Astrocyte of the spinal cord (primary cell): ENCODE measurements around the gene MTHFD2L.

Experiments used
- DNase-seq: peaks from one replicate; pipeline ENCODE4 v3.0.0; 2011; ENCODE audit warnings: low read depth, low spot score
- H3K4me3 ChIP-seq: 2 replicates; pipeline ENCODE4 v1.5.1; 2011; ENCODE audit warnings: low read depth, mild to moderate bottlenecking, low read length, moderate library complexity
- in situ Hi-C: cut with HindIII; loops from 2 replicates; pipeline ENCODE4 v1.10.0; 2017; ENCODE audit warnings: low sequenced_read_pairs
- TF ChIP-seq, protein P1 (sequence below): IDR thresholded peaks from 2 replicates; pipeline ENCODE4 v1.5.1; 2012; ENCODE audit warnings: low read depth, mild to moderate bottlenecking, low read length, inconsistent platforms

Gene MTHFD2L

DNA sequence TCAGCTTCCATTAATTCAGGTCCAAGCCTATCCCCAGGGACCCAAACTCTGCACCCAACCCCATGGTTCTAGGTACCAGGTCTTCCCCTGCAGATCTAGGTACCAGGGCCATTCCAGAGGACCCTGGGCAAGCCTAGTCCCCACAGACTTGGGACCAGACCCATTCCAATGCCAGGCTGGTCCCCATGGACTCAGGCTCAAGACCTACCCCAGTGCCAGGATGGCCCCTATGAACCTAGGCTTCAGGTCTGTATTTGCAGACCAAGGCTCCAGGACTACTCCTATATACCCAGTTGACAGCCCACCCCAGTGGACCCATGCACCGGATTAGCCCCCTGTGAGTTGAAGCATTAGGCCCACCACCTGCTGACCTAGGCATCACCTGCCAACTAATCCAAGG, 8.9 kb downstream of the MTHFD2L start:
- TF ChIP-seq, protein P1, sequence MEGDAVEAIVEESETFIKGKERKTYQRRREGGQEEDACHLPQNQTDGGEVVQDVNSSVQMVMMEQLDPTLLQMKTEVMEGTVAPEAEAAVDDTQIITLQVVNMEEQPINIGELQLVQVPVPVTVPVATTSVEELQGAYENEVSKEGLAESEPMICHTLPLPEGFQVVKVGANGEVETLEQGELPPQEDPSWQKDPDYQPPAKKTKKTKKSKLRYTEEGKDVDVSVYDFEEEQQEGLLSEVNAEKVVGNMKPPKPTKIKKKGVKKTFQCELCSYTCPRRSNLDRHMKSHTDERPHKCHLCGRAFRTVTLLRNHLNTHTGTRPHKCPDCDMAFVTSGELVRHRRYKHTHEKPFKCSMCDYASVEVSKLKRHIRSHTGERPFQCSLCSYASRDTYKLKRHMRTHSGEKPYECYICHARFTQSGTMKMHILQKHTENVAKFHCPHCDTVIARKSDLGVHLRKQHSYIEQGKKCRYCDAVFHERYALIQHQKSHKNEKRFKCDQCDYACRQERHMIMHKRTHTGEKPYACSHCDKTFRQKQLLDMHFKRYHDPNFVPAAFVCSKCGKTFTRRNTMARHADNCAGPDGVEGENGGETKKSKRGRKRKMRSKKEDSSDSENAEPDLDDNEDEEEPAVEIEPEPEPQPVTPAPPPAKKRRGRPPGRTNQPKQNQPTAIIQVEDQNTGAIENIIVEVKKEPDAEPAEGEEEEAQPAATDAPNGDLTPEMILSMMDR = no peak
- in situ Hi-C loops = no loop called here
- DNase-seq = no peak
- H3K4me3 ChIP-seq = no peak overlapping the region

DNA sequence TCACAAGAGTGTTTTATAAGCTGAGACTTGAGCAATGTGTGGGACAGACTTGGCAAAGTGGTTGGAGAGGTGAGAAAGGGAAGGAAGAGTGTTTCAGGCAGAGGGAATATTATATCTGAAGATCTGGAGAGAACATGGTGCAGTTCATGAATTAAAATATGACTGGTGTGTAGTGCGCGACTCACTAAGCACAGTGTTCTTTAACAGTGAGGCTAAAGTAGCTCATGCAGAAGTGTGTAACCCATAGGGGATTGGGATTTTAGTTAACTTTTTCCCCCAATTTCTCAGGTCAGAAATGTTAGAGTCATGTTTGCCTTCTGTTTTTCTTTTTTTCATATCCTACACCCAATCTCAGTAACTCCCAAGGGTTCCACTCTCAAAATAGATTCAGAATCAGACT, 9.7 kb downstream of the MTHFD2L start:
- no peak overlapping the region for H3K4me3 ChIP-seq
- TF ChIP-seq, protein P1 = no peak
- no peak for DNase-seq
- in situ Hi-C loops = no loop called here

DNA sequence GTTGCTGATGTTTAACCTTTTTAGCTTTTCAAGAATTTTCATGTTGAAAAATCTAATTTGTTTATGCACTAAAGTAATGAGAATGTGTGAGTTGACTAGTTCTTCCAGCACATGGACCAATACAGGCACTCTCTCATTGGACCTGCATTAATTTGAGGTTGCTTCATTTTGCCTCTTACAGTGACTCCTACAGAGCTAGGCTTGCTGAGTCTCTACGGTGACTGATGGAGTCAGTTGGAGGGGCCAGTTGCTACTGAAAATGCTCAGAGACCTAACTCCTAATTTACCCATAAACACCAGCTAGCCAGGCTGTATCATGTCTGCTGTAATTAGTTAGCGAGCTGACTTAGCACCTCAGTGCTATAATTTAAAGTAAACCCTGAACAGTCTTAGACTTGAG, 10.9 kb downstream of the MTHFD2L start:
- in situ Hi-C loops = no loop called here
- no peak overlapping the region for H3K4me3 ChIP-seq
- DNase-seq = no peak
- TF ChIP-seq, protein P1 = no peak

DNA sequence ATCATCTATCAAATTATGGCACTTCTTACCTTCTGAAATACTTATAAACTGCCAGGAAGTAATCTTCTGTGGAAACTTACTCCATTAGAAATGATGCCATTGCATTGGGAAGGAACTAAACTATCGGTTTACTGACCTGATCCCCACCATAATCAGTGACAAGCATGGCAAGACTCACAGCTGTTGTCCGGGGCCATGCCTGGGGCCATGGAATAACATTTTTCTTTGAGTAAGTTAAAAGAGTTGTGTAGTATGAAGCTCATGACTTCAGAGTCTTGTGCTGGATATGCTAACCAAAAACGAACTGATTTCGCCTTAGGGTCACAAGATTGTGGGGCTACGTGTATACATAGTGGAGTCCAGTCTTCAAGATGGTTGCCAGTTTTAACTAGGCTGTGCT, 15.4 kb downstream of the MTHFD2L start:
- DNase-seq = no peak
- H3K4me3 ChIP-seq = no peak overlapping the region
- in situ Hi-C loops = no loop called here
- TF ChIP-seq, protein P1 = no peak

DNA sequence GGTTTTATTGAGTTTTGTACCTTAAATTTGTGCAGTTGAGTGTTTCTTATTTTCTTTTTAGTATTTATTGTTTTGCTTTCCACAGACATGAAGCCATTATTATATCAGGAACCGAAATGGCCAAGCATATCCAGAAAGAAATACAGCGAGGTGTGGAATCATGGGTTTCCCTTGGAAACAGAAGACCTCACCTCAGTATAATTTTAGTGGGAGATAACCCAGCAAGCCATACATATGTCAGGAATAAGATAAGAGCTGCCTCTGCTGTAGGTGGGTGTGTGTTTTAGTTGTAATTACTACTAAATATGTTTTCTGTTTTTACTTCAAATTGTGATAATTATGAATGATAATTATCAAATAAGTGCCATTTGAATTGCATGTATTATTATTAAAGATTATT, 16.5 kb downstream of the MTHFD2L start:
- TF ChIP-seq, protein P1 = no peak
- no peak for DNase-seq
- in situ Hi-C loops = no loop called here
- no peak overlapping the region for H3K4me3 ChIP-seq

DNA sequence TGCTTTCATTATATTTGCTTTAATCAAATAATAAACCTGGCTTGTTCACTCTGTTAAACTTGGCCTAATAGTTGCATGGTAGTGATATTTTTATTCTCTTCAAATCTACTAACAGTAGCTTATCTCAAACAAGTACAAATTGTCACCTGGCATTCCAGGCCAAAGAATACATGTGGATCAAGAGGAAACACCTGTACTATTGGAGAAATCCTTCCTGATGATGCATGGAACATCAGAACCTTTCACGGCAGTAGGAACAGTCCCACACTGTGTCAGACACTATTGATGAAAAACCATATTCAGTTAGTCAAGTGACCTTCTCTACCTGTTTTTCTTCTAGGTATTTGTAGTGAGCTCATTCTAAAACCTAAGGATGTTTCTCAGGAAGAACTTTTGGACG, 17.0 kb downstream of the MTHFD2L start:
- in situ Hi-C loops = no loop called here
- no peak overlapping the region for H3K4me3 ChIP-seq
- DNase-seq = no peak
- TF ChIP-seq, protein P1 = no peak

DNA sequence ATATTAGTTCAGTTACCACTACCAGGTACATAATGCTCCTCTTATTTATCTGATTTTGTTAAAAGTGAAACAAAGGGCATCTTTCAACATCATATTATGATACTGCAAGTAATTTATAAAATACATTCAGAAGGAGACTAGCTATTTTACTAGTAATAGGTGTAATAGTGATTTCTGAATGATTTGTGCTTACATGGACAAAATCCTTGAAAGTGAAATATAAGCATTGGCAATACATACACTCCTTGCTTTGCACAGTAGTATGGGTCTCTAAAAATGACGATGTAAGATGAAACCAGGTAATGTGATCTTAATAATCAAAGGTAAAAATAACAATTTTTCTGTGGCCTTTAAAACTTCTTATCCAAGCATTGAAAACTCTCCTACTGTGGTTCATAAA, 17.5 kb downstream of the MTHFD2L start:
- TF ChIP-seq, protein P1 = no peak
- in situ Hi-C loops = no loop called here
- H3K4me3 ChIP-seq = no peak overlapping the region
- no peak for DNase-seq
